ENCODE data around the gene KCNIP1. TPM values are rescaled to one million over a fixed set of nuclear protein-coding genes. Genes with fewer than 3 reads are reported as not detected.

KCNIP1 gene
- total and polyA plus RNA-seq, 9 of the 15 experiments (the other 6 are each of a cell fraction or from before 2014, with no cell fraction given), result not detected

DNA sequence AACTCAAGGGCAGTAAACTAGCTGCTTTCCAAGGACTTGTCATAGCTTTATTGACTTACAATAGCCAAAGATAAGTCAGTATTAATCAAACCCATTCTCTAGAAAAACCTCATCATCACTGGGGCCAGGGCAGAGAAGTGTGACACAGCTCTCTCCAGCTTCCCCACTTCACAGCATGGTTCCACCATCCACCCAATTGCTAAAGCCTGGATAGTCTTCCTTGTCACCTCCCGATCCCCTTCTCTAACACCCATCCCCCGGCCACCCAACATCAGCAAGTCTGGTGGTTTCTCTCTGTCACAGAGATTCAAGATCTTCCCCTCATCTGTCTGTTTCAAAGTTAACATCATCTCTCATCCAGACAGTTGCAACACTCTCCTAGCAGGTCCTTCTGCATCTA, 191.1 kb downstream of the KCNIP1 start:
- ChIA-PET POLR2A (no interaction called here), CTCF (ENCODE audit: low intra/inter-chr PET ratio) (no interaction called here)
- intact Hi-C loops (cut with micrococcal nuclease), result no loop called here
- no peaks in the 10 kb centered on the region for H3K79me2 ChIP-seq (ENCODE audit: control insufficient read depth, insufficient read depth, low read length)
- no peak for TF ChIP-seq GATA2 (CRISPR knock-in tag; IDR thresholded peaks at IDR 0.05)
- TF ChIP-seq SRF (CRISPR knock-in tag; IDR thresholded peaks at IDR 0.05), result no peak
- no peak for TF ChIP-seq TEAD4 (IDR thresholded peaks at IDR 0.05; ENCODE audit: low read length)
- TF ChIP-seq TEAD4 (CRISPR knock-in tag; IDR thresholded peaks at IDR 0.05; ENCODE audit: borderline replicate concordance), result no peak
- TF ChIP-seq, protein P1, sequence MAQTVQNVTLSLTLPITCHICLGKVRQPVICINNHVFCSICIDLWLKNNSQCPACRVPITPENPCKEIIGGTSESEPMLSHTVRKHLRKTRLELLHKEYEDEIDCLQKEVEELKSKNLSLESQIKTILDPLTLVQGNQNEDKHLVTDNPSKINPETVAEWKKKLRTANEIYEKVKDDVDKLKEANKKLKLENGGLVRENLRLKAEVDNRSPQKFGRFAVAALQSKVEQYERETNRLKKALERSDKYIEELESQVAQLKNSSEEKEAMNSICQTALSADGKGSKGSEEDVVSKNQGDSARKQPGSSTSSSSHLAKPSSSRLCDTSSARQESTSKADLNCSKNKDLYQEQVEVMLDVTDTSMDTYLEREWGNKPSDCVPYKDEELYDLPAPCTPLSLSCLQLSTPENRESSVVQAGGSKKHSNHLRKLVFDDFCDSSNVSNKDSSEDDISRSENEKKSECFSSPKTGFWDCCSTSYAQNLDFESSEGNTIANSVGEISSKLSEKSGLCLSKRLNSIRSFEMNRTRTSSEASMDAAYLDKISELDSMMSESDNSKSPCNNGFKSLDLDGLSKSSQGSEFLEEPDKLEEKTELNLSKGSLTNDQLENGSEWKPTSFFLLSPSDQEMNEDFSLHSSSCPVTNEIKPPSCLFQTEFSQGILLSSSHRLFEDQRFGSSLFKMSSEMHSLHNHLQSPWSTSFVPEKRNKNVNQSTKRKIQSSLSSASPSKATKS (CRISPR knock-in tag; IDR thresholded peaks at IDR 0.05), result no peak
- no peak for TF ChIP-seq RNF2 (IDR thresholded peaks at IDR 0.05)
- no peak for TF ChIP-seq ZNF133 (CRISPR knock-in tag; IDR thresholded peaks at IDR 0.05)
- TF ChIP-seq U2AF1 (optimal IDR thresholded peaks at IDR 0.05; ENCODE audit: low read depth, low read length), result no peak
- BruUV-seq (replicated peaks), result no TSS peak
- H3K27me3 ChIP-seq (ENCODE audit: control insufficient read depth in 2 of 2, insufficient read depth in 2 of 2, low read length in 2 of 2), result no peaks in the 10 kb centered on the region
- H3K9ac ChIP-seq (ENCODE audit: insufficient read depth in 1 of 2, low read depth in 2 of 2, low read length in 2 of 2), result no peak overlapping the region
- H3K4me2 ChIP-seq (ENCODE audit: insufficient read depth, low read length), result no peak overlapping the region
- ATAC-seq (no peak), DNase-seq (ENCODE audit: extremely low read depth in 1 of 4, low spot score in 3 of 4) (no peak), FAIRE-seq (no peak)
- no peaks in the 10 kb centered on the region for H3K4me1 ChIP-seq (replicated peaks in 1 of 2; ENCODE audit: control insufficient read depth in 2 of 2, insufficient read depth in 2 of 2, low read length in 2 of 2)
- H3K4me3 ChIP-seq, result no peak overlapping the region
- H2AFZ ChIP-seq (ENCODE audit: low read depth, low read length), result no peak overlapping the region
- no peak overlapping the region for H3K27ac ChIP-seq (ENCODE audit: extremely low read depth, low read depth, low read length)
- H3K36me3 ChIP-seq (ENCODE audit: control insufficient read depth, insufficient read depth, low read length), result no peaks in the 10 kb centered on the region
- WGBS (ENCODE audit: insufficient coverage, low coverage, missing lambda C conversion rate), result 4% methylated on average over 2 of the region's 2 CpGs
- H3K9me1 ChIP-seq (ENCODE audit: control insufficient read depth, insufficient read depth, low read length), result no peaks in the 10 kb centered on the region
- no peaks in the 10 kb centered on the region for H3K9me3 ChIP-seq (replicated peaks; ENCODE audit: control insufficient read depth, insufficient read depth, low read depth, low read length)
- in situ Hi-C loops (cut with MboI), result no loop called here
- H4K20me1 ChIP-seq (replicated peaks; ENCODE audit: control insufficient read depth, insufficient read depth, low read length), result 0 out of 2 replicates have a peak, but pooled peaks cover 1% of the 10 kb centered on the region
